Vagina (tissue), 2 donors: Measurements from ENCODE around the gene HTRA3.

Experiments used
- POLR2A ChIP-seq, 2 donors: fragments of 450-650 bp; IDR thresholded peaks; one replicate each; pipeline ENCODE4 v1.6.1; 2017; ENCODE audit warnings: antibody characterized with exemption in 2 of 2, mild to moderate bottlenecking in 2 of 2, moderate library complexity in 2 of 2
- TF ChIP-seq, protein P1 (sequence below), 3 experiments: fragments of 450-650 bp in 2 of 3; fragments of 200-600 bp in 1 of 3; sonication (generic) in 1 of 3; IDR thresholded peaks; one replicate each; pipeline ENCODE4 v1.5.1; 2017 to 2019; ENCODE audit warnings: antibody characterized with exemption in 3 of 3, mild to moderate bottlenecking in 2 of 3, moderate library complexity in 2 of 3

- peak in 1 of 2 donors; percentile 79 for TF ChIP-seq POLR2A (IDR thresholded peaks at IDR 0.05)
- TF ChIP-seq, protein P1, sequence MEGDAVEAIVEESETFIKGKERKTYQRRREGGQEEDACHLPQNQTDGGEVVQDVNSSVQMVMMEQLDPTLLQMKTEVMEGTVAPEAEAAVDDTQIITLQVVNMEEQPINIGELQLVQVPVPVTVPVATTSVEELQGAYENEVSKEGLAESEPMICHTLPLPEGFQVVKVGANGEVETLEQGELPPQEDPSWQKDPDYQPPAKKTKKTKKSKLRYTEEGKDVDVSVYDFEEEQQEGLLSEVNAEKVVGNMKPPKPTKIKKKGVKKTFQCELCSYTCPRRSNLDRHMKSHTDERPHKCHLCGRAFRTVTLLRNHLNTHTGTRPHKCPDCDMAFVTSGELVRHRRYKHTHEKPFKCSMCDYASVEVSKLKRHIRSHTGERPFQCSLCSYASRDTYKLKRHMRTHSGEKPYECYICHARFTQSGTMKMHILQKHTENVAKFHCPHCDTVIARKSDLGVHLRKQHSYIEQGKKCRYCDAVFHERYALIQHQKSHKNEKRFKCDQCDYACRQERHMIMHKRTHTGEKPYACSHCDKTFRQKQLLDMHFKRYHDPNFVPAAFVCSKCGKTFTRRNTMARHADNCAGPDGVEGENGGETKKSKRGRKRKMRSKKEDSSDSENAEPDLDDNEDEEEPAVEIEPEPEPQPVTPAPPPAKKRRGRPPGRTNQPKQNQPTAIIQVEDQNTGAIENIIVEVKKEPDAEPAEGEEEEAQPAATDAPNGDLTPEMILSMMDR (IDR thresholded peaks at IDR 0.05): no peak
These were observed at the start of gene HTRA3 for GRCh38 chr4:8269535-8270417.
